Measurements from ENCODE around the gene RNF20. TPM values are rescaled to one million over a fixed set of nuclear protein-coding genes. Genes with fewer than 3 reads are reported as not detected.

RNF20 gene
- polyA plus RNA-seq, 1 donor (not counting 4 experiments of a cell fraction or from before 2014, with no cell fraction given) = 28.8 TPM

GRCh38 chr9:101524371-101524770 lies 9.3 kb upstream of the RNF20 start:
- H3K36me3 ChIP-seq (ENCODE audit: control insufficient read depth in 2 of 2, extremely low read depth in 1 of 2, insufficient read depth in 2 of 2, low read length in 2 of 2) = no peaks in the 10 kb centered on the region
- no peak overlapping the region for H2AFZ ChIP-seq (ENCODE audit: control insufficient read depth, low read length)
- TF ChIP-seq EZH2 (IDR thresholded peaks at IDR 0.05; ENCODE audit: low read length) (no peak), CTCF (optimal IDR thresholded peaks at IDR 0.05 in 1 of 3, IDR thresholded peaks at IDR 0.05 in 1 of 3, conservative IDR thresholded peaks at IDR 0.05 in 1 of 3; ENCODE audit: extremely low read depth in 1 of 3, insufficient read depth in 2 of 3, low read length in 3 of 3) (no peak)
- no peak overlapping the region for H3K27ac ChIP-seq (ENCODE audit: control insufficient read depth, insufficient read depth, low read length)
- dilution Hi-C loops (cut with MboI; ENCODE audit: extremely low pct_ligation_motif_present, low sequenced_read_pairs) = no loop called here
- no peaks in the 10 kb centered on the region for H3K9me3 ChIP-seq (ENCODE audit: control insufficient read depth, low read depth, low read length)
- peaks cover 5% of the 10 kb centered on the region for H3K4me1 ChIP-seq (ENCODE audit: control insufficient read depth, extremely low read depth, insufficient read depth, low read length)
- no peaks in the 10 kb centered on the region for H4K20me1 ChIP-seq (ENCODE audit: control insufficient read depth, extremely low read depth, insufficient read depth, low read length)
- DNase-seq (ENCODE audit: low read depth, low spot score) (no peak), FAIRE-seq (no peak)
- H3K9me1 ChIP-seq (ENCODE audit: control insufficient read depth, extremely low read depth, insufficient read depth, low read length) = no peaks in the 10 kb centered on the region
- H3K9ac ChIP-seq (ENCODE audit: control insufficient read depth, extremely low read depth, insufficient read depth, low read length) = no peak overlapping the region
- no peaks in the 10 kb centered on the region for H3K79me2 ChIP-seq (ENCODE audit: control insufficient read depth, insufficient read depth, low read length)
- no peaks in the 10 kb centered on the region for H3K27me3 ChIP-seq (ENCODE audit: control insufficient read depth, extremely low read depth, insufficient read depth, low read length)
- H3K4me3 ChIP-seq (ENCODE audit: control insufficient read depth in 2 of 3, extremely low read depth in 1 of 3, insufficient read depth in 2 of 3, low read depth in 1 of 3, low read length in 3 of 3) = no peak overlapping the region
- H3K4me2 ChIP-seq (ENCODE audit: control insufficient read depth, extremely low read depth, insufficient read depth, low read depth, low read length) = no peak overlapping the region

- Histone ChIP-seq H3K9me3 (ENCODE audit: control insufficient read depth, low read depth, low read length) (no peaks in the 10 kb centered on the region), H3K27ac (ENCODE audit: control insufficient read depth, insufficient read depth, low read length) (no peak overlapping the region), H4K20me1 (ENCODE audit: control insufficient read depth, extremely low read depth, insufficient read depth, low read length) (no peaks in the 10 kb centered on the region), H3K4me2 (ENCODE audit: control insufficient read depth, extremely low read depth, insufficient read depth, low read depth, low read length) (no peak overlapping the region), H3K4me1 (ENCODE audit: control insufficient read depth, extremely low read depth, insufficient read depth, low read length) (peaks cover 5% of the 10 kb centered on the region), H3K79me2 (ENCODE audit: control insufficient read depth, insufficient read depth, low read length) (no peaks in the 10 kb centered on the region), H3K9ac (ENCODE audit: control insufficient read depth, extremely low read depth, insufficient read depth, low read length) (no peak overlapping the region), H3K4me3 (ENCODE audit: control insufficient read depth in 2 of 3, extremely low read depth in 1 of 3, insufficient read depth in 2 of 3, low read depth in 1 of 3, low read length in 3 of 3) (no peak overlapping the region), H3K9me1 (ENCODE audit: control insufficient read depth, extremely low read depth, insufficient read depth, low read length) (no peaks in the 10 kb centered on the region), H3K27me3 (ENCODE audit: control insufficient read depth, extremely low read depth, insufficient read depth, low read length) (no peaks in the 10 kb centered on the region), H2AFZ (ENCODE audit: control insufficient read depth, low read length) (no peak overlapping the region), H3K36me3 (ENCODE audit: control insufficient read depth in 2 of 2, extremely low read depth in 1 of 2, insufficient read depth in 2 of 2, low read length in 2 of 2) (no peaks in the 10 kb centered on the region)
- TF ChIP-seq EZH2 (IDR thresholded peaks at IDR 0.05; ENCODE audit: low read length) = no peak
- no peak for TF ChIP-seq CTCF (optimal IDR thresholded peaks at IDR 0.05 in 1 of 3, IDR thresholded peaks at IDR 0.05 in 1 of 3, conservative IDR thresholded peaks at IDR 0.05 in 1 of 3; ENCODE audit: extremely low read depth in 1 of 3, insufficient read depth in 2 of 3, low read length in 3 of 3)
- dilution Hi-C loops (cut with MboI; ENCODE audit: extremely low pct_ligation_motif_present, low sequenced_read_pairs) = no loop called here
- FAIRE-seq (no peak), DNase-seq (ENCODE audit: low read depth, low spot score) (no peak)
Observed at GRCh38 chr9:101527066-101527465, 6.6 kb upstream of the RNF20 start.

Data from keratinocyte (primary cell).